NCI-H1417 (cell line): ENCODE measurements around the gene IST1.

ENCODE experiments used
- DNase-seq, 3 experiments: peaks; one replicate each; lab custom pipeline; 2025; lab: John Stamatoyannopoulos, UW

IST1 gene

DNA sequence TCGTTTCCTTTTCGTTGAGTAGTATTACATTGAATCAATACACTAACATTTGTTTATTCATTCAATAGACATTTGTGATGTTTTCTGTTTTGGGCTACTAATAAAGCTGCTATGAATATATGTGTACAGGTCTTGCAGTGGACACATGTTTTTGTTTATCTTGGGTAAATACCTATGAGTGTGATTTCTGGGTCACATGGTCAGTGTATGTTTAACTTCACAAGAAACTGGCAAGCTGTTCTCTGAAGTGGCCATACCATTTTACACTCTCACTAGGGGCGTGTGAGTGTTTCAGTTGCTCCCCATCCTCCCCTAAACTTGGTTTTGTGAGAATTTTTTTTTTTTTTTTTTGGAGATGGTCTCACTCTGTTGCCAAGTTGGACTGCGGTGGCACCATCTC, 69.9 kb downstream of the IST1 start:
- DNase-seq, result no peak

DNA sequence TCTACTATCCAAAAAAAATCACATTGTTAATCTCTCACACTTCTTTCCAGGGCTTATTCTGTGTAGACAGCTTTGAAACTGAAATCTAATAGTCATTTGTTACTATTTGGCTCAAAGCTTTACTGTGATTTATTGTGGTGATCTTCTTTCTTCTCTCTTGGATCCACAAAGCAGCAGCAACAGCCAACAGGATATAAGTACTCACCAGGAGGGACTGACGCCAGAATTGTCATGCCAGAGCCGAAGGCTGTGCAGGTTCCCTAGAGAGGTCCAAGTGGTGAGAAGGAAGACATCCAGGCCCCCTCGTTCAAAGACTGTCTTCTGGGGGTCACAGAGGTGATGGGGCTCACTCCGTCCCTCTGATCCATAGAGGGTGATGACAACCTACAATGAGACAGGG, 71.6 kb downstream of the IST1 start:
- DNase-seq, result no peak

DNA sequence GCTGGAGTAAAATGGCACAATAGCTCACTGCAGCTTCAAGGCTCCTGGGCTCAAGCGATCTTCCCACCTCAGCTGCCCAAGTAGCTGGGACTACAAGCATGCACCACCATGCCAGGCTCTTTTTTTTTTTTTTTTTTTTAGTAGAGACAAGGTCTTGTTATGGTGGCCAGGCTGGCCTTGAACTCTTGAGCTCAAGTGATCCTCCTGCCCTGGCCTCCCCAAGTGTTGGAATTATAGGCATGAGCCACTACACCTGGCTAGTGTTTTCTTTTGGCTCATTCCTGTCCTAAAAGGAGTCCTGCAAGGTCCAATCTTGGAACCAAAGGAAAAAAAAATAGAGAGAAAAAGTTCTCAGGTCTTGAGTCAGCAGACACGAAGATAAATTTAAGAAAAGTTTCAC, 74.0 kb downstream of the IST1 start:
- no peak for DNase-seq

DNA sequence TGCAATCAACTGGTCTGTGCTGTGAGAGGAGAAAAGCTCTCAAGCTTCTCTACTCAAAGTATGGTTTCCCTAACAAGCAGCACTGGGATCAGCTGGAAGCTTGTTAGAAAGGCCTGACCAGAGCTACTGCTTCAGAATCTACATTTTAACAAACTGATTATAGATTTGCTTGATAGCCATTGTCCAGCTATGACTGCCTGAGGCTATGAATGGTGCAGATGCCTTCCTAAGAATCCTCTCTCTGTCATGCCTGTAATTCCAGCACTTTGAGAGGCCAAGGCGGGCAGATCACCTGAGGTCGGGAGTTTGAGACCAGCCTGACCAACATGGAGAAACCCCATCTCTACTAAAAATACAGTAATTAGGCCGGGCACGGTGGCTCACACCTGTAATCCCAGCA, 76.2 kb downstream of the IST1 start:
- DNase-seq, result no peak

DNA sequence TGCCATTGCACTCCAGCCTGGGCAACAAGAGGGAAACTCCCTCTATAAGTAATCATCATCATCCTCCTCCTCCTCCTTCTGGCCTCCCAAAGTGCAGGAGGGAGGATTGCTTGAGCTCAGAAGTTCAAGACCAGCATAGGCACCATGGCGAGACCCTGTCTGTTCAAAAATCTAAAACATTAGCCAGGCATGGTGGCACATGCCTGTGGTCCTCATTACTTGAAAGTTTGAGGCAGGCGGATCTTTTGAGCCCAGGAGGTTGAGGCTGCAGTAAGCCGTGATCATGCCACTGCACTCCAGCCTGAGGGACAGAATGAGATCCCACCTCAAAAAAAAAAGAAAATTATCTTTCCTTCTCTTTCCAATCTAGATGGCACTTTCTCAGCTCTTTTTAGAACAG, 77.0 kb downstream of the IST1 start:
- no peak for DNase-seq

DNA sequence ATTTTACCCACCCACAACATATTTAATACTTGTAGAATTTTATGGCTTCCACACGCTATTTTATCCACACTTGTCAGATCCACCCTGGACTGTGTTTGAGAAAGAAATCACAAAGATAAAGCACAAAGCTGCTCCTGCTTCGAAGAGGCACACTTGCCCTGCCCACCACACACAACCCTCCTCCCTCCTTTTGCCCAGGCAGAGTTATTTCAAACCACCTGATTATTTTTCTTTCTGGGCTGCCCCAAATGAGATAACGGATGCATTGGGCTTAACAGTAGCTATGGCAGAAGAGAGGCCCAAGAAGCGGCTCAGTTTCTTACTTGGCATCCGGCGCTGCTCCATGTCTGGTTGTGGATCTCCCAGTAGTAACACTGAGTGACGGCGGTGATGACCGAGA, 77.7 kb downstream of the IST1 start:
- DNase-seq, result no peak

DNA sequence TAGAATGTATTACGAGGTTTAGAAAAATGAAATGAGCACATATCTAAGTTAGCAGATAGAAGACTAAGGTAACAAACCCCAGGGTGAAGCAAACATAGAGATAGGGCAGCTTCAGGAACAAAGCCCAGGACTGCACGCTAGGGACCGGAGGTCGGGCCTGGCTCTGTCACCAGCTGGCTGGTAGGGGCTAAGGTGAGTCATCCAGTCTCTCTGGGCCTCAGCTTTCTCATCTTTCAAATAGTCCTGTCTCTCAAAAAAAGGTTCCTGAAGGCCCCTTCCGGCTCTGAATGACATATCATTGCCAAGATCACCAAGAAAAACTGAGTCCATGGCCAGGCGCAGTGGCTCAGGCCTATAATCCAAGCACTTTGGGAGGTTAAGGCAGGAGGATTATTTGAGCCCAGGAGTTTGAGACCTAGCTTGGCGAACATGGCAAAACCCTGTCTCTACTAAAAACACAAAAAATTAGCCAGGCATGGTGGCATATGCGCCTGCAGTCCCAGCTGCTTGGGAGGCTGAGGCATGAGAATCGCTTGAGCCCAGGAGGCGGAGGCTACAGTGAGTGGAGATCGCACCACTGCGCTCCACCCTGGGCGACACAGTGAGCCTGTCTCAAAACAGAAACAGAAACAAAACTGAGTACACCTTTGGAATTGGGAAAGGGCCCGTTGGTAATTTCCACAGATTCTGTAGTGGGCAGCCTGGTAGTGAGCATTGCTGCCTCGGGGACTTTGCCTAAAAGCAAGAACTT, 78.9 kb downstream of the IST1 start:
- DNase-seq, result no peak
